Peyer's patch (tissue), 4 donors: ENCODE data around the gene PHKA2. TPM values are rescaled to one million over a fixed set of nuclear protein-coding genes. Genes with fewer than 3 reads are reported as not detected.
"Not testable (repeated sequence)": the region's sequence is repeated elsewhere in the genome, so short reads cannot be mapped to it uniquely, and the experiment has no call there.

ENCODE experiments used
- DNase-seq, 3 donors: peaks; one replicate each; pipeline ENCODE4 v3.0.0-alpha.2; 2017 to 2019
- H3K27ac ChIP-seq, 4 donors: fragments of 200-600 bp; sonication (generic); one replicate each; pipeline ENCODE4 v1.5.1; 2016 to 2019
- H3K27me3 ChIP-seq, 2 donors: fragments of 200-600 bp; sonication (generic); one replicate each; pipeline ENCODE4 v1.5.1; 2019
- H3K36me3 ChIP-seq, 3 donors: fragments of 200-600 bp; sonication (generic); one replicate each; pipeline ENCODE4 v1.5.1; 2016 to 2019
- H3K4me1 ChIP-seq, 4 donors: fragments of 200-600 bp; sonication (generic); one replicate each; pipeline ENCODE4 v1.5.1; 2016 to 2019
- H3K4me3 ChIP-seq, 4 donors: fragments of 200-600 bp; sonication (generic); 1 replicate in 3 of 4; 2 replicates in 1 of 4; pipeline ENCODE4 v1.5.1; 2016 to 2019; ENCODE audit warnings: mild to moderate bottlenecking in 1 of 4
- H3K9me3 ChIP-seq, 4 donors: fragments of 200-600 bp; sonication (generic); one replicate each; pipeline ENCODE4 v1.5.1; 2016 to 2019; ENCODE audit warnings: mild to moderate bottlenecking in 1 of 4
- CTCF ChIP-seq, 6 experiments: fragments of 450-650 bp in 4 of 6; fragments of 200-600 bp in 2 of 6; sonication (generic) in 1 of 6; IDR thresholded peaks; one replicate each; pipeline ENCODE4 v1.5.1; 2017 to 2019; ENCODE audit warnings: antibody characterized with exemption in 6 of 6, mild to moderate bottlenecking in 3 of 6, moderate library complexity in 1 of 6
- POLR2A ChIP-seq, 2 donors: fragments of 450-650 bp; IDR thresholded peaks; one replicate each; pipeline ENCODE4 v1.5.1; 2017; ENCODE audit warnings: antibody characterized with exemption in 2 of 2, mild to moderate bottlenecking in 2 of 2, moderate library complexity in 2 of 2
- total RNA-seq, 4 donors: library from RNA; depleted of rRNA; stranded (reverse); fragments of >200 nt; gene quantifications; one replicate each; pipeline ENCODE4 v1.1.0, GENCODE V29; 2016

Gene PHKA2
- total RNA-seq, 4 donors from 2014 or later: 34.3 to 98.1 (median 63.7) TPM

- no peak for DNase-seq
- Histone ChIP-seq H3K27ac (no peak overlapping the region), H3K4me1 (no peaks in the 10 kb centered on the region), H3K4me3 (no peak overlapping the region), H3K27me3 (no peaks in the 10 kb centered on the region), H3K36me3 (no peaks in the 10 kb centered on the region), H3K9me3 (no peaks in the 10 kb centered on the region)
- TF ChIP-seq POLR2A (IDR thresholded peaks at IDR 0.05) (no peak), CTCF (IDR thresholded peaks at IDR 0.05) (no peak)
Observed at GRCh38 chrX:18871161-18871890, 112.6 kb downstream of the PHKA2 start.

- no peaks in the 10 kb centered on the region for H3K36me3 ChIP-seq
- no peak overlapping the region for H3K27ac ChIP-seq
- H3K4me1 ChIP-seq: no peaks in the 10 kb centered on the region
- no peaks in the 10 kb centered on the region for H3K27me3 ChIP-seq
- no peaks in the 10 kb centered on the region for H3K9me3 ChIP-seq
- DNase-seq: no peak
- TF ChIP-seq CTCF (IDR thresholded peaks at IDR 0.05): no peak
- TF ChIP-seq POLR2A (IDR thresholded peaks at IDR 0.05): no peak
- no peak overlapping the region for H3K4me3 ChIP-seq
Observed at GRCh38 chrX:18864390-18864920, 119.5 kb downstream of the PHKA2 start.

GRCh38 chrX:18861511-18861910, 122.4 kb downstream of the PHKA2 start:
- no peaks in the 10 kb centered on the region for H3K36me3 ChIP-seq

GRCh38 chrX:18856645-18856997, 127.3 kb downstream of the PHKA2 start:
- Histone ChIP-seq H3K27ac (no peak overlapping the region), H3K27me3 (no peaks in the 10 kb centered on the region), H3K36me3 (no peaks in the 10 kb centered on the region), H3K9me3 (no peaks in the 10 kb centered on the region), H3K4me1 (no peaks in the 10 kb centered on the region), H3K4me3 (no peak overlapping the region)
- no peak for DNase-seq
- no peak for TF ChIP-seq POLR2A (IDR thresholded peaks at IDR 0.05)
- no peak for TF ChIP-seq CTCF (IDR thresholded peaks at IDR 0.05)

More at GRCh38 chrX:18861511-18861910, 122.4 kb downstream of the PHKA2 start:
- TF ChIP-seq POLR2A (IDR thresholded peaks at IDR 0.05) (no peak), CTCF (IDR thresholded peaks at IDR 0.05) (no peak)
- Histone ChIP-seq H3K4me1 (no peaks in the 10 kb centered on the region), H3K27me3 (no peaks in the 10 kb centered on the region), H3K9me3 (no peaks in the 10 kb centered on the region), H3K27ac (no peak overlapping the region), H3K4me3 (no peak overlapping the region)
- DNase-seq: no peak

- Histone ChIP-seq H3K9me3 (no peaks in the 10 kb centered on the region), H3K4me1 (no peaks in the 10 kb centered on the region), H3K36me3 (no peaks in the 10 kb centered on the region), H3K27ac (no peak overlapping the region), H3K27me3 (no peaks in the 10 kb centered on the region), H3K4me3 (no peak overlapping the region)
- TF ChIP-seq CTCF (IDR thresholded peaks at IDR 0.05): no peak
- TF ChIP-seq POLR2A (IDR thresholded peaks at IDR 0.05): no peak
- no peak for DNase-seq
Observed at GRCh38 chrX:18855919-18856644, 127.8 kb downstream of the PHKA2 start.

GRCh38 chrX:18847901-18848300, 136.0 kb downstream of the PHKA2 start:
- DNase-seq, H3K4me1 ChIP-seq, H3K4me3 ChIP-seq, H3K27me3 ChIP-seq, H3K9me3 ChIP-seq, H3K27ac ChIP-seq, H3K36me3 ChIP-seq: not testable (repeated sequence)
